ENCODE measurements around the gene BTBD18.

DNA sequence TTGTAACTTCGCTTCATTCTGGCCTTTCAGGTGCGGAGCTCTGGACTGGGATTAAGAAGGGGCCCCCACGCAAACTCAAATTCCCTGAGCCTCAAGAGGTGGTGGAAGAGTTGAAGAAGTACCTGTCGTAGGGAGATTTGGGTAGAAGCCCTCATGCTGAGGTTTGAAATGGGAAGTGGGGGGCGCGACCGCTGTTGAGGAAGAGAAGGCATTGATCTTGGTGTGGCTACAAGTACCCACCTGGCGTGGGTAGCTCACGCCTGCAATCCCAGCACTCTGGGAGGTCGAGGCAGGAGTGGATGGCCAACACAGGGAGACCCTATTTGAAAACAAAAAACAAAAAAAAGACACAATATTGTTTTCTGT is 9.5 kb downstream of the BTBD18 start:
- TF ChIP-seq CTCF (IDR thresholded peaks at IDR 0.05; ENCODE audit: low read depth, low read length): no peak
- TF ChIP-seq MAX (IDR thresholded peaks at IDR 0.05; ENCODE audit: low read depth, low read length): no peak; the same call in 1 of the 2 replicates
- no peak for TF ChIP-seq POLR2A (IDR thresholded peaks at IDR 0.05; ENCODE audit: extremely low read depth, insufficient read length)

Data from NB4 (cell line).